Measurements from ENCODE around the gene RIMKLB.

RIMKLB gene

DNA sequence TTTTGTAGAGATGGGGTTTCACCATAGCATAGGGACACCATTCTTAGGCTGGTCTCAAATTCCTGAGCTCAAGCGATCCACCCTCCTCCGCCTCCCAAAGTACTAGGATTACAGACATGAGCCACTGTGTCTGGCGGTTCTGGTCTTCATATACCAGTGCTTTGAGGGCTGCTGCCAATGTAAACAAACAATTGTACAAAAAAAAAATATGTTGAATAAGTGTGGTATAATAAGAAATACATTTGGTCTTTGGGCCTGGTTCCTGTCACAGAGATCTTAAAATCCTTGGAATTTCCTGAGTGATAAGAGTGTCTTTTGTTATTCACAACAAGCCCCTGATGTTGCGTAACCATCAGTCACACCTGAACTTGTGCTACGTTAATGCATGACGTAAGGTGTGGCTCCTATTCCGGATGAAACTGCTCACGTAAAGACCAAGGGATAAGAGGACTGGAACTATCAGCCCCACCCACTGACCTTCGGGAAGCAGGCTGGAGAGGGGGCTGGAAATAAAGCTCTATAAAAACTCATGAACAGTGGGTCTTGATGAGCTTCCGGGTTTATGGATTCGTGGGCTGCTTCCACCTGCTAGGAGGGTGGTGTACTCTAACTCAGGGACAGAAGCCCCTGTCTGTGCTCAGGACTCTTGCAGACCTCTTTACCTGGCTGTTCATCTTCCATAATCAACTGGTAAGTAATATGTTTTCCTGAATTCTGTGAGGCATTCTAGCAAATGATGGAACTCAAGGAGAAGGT, 16.5 kb upstream of the RIMKLB start:
- in situ Hi-C loops (cut with MboI; ENCODE audit: low pct_unique_long_range_greater_than_20kb, low sequenced_read_pairs): loop anchor here (25.0 kb wide), 1 partner anchor 206 kb away; no protein-coding TSS in a partner anchor
- no peak for DNase-seq

DNA sequence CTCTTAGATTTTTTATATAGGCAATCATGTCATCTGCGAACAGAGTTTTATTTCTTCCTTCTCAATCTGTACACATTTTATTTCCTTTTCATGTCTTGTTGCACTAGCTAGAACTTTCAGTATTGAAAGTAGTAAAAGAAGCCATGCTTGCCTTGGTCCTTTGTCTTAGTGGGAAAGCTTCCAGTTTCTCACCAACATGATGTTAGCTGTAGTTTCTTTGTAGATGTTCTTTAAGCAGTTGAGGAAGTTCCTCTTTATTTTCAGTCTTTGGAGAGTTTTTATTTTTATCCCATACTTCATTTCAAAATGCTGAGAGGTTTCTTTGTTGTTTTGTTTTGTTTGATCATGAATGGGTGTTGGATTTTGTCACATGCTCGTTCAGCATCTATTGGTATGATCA, 12.7 kb upstream of the RIMKLB start:
- in situ Hi-C loops (cut with MboI; ENCODE audit: low pct_unique_long_range_greater_than_20kb, low sequenced_read_pairs): loop anchor here (25.0 kb wide), 1 partner anchor 202 kb away; no protein-coding TSS in a partner anchor
- DNase-seq: no peak

DNA sequence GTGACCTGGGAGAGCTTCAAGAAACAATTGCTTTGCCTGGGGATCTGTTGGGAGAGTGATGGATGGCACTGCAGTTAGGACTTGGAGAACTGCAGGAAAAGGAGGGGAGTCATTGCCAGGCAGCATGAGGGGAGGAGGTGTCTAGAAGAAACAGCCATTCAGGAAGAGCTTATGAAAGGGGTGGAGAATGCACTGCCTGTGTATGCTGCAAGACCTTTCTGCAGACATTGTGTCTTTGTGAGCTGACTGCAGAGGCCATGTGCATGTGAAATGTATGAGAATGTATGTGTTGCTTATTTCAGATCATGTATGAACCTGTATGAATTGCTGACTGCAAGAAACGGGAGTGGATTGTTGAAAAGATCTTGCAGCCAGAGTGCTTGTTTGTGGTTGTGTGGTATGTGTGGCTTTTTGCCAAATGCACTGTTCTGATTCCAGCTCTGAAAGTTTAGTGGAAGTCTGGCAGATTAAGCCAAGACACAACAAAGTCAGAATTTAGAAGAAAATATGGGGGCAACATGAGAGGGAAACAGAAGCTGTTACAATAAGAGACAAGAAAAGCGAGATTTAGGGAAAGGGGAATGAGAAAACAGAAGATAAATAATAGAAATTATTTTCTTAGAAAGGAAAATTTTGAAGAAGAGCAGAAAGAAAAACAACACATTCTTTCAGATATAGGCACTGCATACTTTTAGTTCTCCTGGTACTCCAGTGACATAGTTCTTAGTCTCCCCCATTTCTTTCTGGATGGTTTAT, 9.8 kb upstream of the RIMKLB start:
- in situ Hi-C loops (cut with MboI; ENCODE audit: low pct_unique_long_range_greater_than_20kb, low sequenced_read_pairs): loop anchor here (25.0 kb wide), 1 partner anchor 199 kb away; no protein-coding TSS in a partner anchor

DNA sequence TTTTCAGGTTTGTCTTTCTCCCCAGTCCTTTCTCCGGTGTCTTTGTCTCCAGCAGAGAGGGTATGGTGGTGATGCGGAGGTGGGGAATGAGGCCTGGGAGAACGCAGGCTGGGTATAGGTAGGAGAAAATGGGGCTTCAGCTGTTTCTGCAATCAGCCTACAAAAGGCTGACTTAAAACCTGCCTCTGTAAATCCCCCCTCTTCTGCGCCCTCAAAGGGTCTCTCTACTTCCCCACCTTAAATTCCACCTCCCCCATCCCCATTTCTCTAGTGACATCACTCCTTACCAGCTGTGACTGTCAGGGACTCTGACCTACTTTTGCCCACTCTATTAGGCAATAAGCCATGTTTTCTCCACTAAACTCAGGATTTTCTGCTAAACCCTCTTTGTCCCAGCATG, 8.1 kb upstream of the RIMKLB start:
- no peak for DNase-seq
- in situ Hi-C loops (cut with MboI; ENCODE audit: low pct_unique_long_range_greater_than_20kb, low sequenced_read_pairs): loop anchor here (25.0 kb wide), 1 partner anchor 198 kb away; no protein-coding TSS in a partner anchor

More for the DNA sequence above, 9.8 kb upstream of the RIMKLB start:
- peak; percentile 69 for DNase-seq

DNA sequence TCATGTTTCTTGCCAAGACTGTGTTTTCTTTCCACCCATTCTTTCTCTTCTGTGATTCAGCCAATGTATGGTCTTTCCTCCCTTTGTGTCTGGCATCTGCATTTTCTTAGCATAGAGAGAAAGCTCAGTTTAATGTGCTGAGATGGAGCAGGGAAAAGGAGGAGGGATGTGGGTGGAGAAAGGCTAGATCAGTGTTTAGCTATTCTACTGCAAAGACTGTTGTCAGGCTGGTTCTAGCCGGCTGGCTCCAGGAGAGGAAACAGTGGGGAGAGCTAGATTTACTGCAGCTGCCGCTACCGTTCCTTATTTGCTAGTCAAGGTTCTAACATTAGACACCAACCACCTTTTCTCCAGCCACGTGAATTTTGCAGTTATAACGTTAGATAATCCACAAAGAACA, 5.2 kb upstream of the RIMKLB start:
- in situ Hi-C loops (cut with MboI; ENCODE audit: low pct_unique_long_range_greater_than_20kb, low sequenced_read_pairs): loop anchor here (25.0 kb wide), 1 partner anchor 195 kb away; no protein-coding TSS in a partner anchor
- DNase-seq: peak; percentile 69

DNA sequence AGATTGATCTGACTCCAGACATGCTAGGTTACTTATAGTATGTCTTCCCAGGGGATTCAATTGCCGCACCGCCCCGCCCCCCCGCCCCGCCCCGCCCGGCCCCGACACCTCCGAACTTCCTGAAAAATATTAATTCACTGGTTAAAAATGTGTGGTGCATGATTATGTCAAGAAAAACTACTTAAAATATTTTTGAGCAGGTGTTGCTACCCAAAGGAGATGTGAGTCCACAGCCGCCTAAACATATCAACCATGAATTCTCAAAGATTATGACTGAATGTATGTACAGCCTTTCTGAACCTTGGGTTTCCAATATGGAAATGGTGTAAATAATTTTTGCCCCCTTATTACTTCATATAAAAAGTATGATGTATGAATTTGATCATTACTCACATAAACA, 2.7 kb upstream of the RIMKLB start:
- no peak for DNase-seq
- in situ Hi-C loops (cut with MboI; ENCODE audit: low pct_unique_long_range_greater_than_20kb, low sequenced_read_pairs): loop anchor here (25.0 kb wide), 1 partner anchor 192 kb away; no protein-coding TSS in a partner anchor

DNA sequence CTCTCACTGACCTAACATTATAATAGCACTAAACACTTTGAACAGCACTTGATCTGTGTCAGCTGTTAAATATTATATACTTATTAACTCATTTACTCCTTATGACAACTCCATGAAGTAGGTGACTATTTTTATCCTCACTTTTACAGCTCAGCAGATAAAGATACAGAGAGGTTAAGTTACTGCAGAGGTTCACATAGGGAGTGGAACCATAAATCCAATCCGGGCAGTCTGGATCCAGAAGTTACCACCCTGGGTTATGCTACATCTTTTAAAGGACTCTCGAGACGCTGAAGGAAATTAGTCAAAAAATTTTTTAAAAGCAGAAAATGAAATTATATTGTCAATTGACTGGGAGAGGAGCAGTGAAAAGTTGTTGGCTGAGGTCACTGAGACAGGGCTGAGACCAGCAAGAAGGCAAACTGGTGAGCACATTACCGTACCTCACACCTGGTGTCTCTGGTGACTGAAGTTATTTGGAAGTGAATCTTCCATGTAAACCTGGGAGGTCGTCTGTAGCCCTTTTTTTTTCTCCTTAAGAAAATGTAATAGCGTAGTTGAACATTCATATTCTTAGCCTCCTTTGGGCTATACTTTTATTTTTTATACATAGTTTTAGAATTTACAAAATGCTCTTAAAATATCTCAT, 1.2 kb upstream of the RIMKLB start:
- in situ Hi-C loops (cut with MboI; ENCODE audit: low pct_unique_long_range_greater_than_20kb, low sequenced_read_pairs): loop anchor here (25.0 kb wide), 1 partner anchor 191 kb away; no protein-coding TSS in a partner anchor
- no peak for DNase-seq

DNA sequence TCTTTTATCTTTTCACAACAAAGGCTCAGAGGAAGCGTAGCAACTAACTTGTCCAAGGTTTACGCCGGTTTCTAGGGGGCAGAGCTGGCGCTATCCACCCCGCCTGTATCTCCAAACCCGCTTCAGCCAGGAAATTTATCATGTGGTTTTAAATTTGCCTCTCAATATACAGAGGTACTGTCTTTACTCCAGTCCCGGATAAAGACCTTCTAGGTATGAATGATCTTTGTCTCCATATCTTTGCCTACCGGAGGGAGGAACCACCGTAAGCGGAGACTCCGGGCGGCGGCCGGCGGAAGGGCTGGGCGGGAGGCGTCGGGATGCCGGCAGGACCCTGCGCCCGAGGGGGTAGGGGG, 693 bp upstream of the RIMKLB start:
- DNase-seq: peak; percentile 61
- in situ Hi-C loops (cut with MboI; ENCODE audit: low pct_unique_long_range_greater_than_20kb, low sequenced_read_pairs): loop anchor here (25.0 kb wide), 1 partner anchor 190 kb away; no protein-coding TSS in a partner anchor

DNA sequence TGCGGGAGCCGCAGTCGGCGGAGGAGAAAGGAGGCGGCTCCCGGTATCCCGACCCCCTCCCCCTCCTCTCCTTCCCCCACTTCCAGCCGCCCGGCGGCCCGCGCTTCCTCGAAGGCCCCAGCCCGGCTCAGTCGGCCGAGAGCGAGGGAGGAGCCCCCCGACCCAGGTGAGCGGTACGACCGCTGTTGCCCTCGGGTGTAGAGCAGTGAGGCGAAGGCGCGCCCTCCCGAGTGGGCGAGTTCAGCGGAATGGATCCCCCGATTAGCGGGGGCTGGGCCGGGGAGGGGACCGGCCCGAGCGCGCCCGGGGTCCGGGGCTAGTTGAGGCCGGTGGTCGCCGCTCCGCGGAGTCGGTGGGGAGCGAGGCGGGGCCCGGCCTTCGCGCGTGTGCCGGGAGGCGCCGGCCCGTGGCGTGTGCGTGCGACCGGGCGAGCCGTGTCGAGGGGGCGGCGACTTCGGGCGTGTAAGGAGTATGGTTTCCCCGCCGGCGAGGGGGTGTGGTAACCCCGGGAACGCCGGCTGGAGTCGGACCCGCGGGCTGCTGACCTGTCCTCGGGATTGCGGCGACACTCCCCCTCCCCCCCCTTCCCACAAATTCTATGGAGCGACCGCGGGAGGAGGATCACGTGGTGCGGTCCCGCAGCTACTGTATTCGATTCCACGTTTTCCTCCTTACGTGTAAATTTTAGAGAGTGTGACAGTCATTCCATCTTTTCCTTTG, 501 bp downstream of the RIMKLB start:
- DNase-seq: no peak
- in situ Hi-C loops (cut with MboI; ENCODE audit: low pct_unique_long_range_greater_than_20kb, low sequenced_read_pairs): loop anchor here (25.0 kb wide), 1 partner anchor 189 kb away; no protein-coding TSS in a partner anchor

DNA sequence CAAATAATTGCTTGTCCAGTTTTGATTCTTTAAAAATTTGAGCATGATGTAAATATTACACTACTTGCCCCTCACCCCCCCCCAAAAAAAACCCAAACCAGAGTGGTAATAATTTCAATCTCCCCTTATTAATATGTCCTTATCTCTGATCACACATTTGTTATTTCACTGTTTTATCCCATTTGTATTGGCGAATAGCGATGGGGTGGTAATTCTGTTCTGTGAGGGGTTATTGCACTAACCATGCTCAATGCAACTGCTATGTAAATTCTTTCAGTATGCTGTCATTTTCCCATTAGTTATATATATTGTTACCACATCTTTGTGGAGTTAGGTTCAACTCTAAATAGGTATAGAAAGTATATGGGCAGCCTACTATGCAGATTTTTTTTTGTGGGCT, 1.1 kb downstream of the RIMKLB start:
- no peak for DNase-seq
- in situ Hi-C loops (cut with MboI; ENCODE audit: low pct_unique_long_range_greater_than_20kb, low sequenced_read_pairs): loop anchor here (25.0 kb wide), 1 partner anchor 188 kb away; no protein-coding TSS in a partner anchor

DNA sequence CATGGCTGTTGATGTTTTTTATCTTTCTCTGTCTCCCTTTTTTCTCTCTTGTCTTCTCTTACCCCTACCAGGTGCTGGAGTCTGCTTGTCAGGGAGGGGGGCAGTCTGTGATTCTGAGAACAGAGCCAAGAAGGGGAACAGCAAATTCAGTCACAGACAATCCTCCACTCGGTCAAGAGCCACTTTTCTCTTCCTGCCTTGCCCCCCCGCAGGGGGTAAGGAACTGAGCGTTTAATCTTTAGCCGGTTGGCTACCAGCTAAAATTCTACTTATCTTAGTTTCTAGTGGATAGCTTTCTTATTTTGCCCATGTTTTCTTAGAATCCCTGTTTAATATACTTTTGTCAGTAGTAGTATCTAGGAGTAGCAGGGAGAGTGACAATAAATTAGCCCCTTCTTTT, 1.9 kb downstream of the RIMKLB start:
- in situ Hi-C loops (cut with MboI; ENCODE audit: low pct_unique_long_range_greater_than_20kb, low sequenced_read_pairs): loop anchor here (25.0 kb wide), 1 partner anchor 188 kb away; no protein-coding TSS in a partner anchor
- DNase-seq: peak; percentile 23

DNA sequence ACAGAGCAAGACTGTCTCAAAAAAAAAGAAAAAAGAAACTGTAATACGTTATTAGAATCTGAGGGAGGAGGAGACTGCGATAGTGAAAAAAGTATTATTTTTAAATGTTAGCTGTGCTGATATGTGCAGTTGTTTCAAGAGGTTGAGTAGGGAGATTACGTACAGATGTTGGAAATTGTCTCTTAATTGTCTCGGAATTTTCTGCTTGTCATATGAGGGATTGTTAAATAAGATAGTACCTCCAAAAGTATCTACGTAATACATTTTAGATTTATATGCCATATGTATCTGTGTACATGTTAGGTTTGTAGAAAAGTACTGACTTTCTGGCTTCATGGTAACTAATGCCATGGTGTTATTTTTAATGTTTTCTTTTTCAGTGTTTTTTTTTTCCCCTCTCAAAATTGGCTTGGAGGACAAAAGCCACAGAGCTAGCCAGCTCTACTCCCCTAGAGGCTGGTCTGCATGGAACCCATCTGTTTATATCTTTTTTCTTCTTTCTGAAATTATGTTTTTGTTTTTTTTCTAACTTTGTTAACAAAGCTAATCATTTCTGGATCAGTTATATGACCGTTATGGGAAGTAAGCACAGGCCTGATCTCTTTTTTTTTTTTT, 3.4 kb downstream of the RIMKLB start:
- in situ Hi-C loops (cut with MboI; ENCODE audit: low pct_unique_long_range_greater_than_20kb, low sequenced_read_pairs): no loop called here
- DNase-seq: no peak

DNA sequence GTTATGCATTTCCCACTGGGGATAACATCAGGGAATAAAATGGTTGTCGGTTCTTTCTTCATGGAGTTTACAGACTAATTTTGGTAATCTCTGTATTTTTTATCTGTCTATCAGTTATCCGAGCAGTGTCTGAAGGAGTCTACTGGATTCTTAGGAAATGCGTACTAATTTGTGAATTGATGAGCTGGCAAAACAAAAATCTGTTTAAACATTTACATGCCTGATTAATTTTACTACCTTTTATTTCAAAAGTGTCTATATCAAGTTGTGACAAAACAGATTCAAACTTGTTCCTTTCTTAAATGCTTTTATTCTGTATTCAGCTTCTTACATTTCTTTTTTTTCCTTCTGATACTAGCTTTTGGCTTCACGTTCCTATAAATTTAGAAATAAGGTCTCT, 4.4 kb downstream of the RIMKLB start:
- no peak for DNase-seq
- in situ Hi-C loops (cut with MboI; ENCODE audit: low pct_unique_long_range_greater_than_20kb, low sequenced_read_pairs): no loop called here

DNA sequence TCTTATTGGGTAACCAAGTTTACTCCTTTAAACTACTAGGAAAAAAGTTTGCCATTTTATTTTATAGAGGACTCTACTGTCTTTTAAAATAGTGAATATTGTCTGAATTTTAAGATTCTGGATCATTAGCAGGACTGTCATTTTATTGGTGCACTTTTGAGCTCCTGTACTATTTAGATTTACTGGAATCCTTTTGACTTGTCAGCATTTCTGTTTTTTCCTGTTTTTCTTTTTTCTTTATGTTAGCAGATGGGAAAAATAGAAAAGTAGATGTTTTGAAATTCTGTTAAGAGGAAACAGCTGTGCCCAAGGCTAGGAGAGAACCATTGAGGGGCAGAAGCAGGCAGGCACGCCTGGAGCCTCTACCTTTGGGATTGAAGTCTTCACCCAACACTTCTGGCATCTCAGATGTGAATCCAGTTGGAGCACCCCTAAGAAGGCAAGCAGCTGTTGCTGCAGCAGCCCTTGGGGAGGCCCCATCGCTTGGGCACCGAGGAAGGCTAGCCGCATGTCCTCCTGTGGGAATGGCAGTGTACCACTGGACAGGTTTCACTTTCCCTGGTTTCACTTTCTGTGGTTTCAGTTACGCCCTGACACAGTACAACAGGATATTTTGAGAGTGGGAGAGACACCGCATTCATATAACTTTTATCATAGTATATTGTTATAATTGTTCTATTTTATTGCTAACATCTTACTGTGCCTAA, 11.5 kb downstream of the RIMKLB start:
- DNase-seq: no peak
- in situ Hi-C loops (cut with MboI; ENCODE audit: low pct_unique_long_range_greater_than_20kb, low sequenced_read_pairs): no loop called here

DNA sequence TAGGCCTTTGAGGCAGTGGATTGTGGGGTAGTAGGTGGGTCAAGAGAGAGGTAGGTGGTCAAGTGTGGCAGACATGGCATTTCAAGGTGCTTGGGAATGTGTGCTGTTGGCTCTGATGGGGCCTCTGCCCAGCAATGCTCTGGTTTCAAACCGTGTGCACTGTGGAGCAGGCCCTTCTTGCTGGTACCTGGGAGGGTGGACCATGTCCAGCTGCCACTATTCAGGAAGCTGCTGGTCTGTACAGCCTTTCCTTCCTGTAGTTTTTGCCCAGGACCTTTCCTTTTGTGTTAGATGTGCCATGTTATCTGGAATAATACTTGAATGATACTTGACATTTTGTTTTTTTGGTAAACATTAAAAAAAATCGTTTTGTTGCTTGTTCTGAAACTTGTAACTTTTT, 14.8 kb downstream of the RIMKLB start:
- in situ Hi-C loops (cut with MboI; ENCODE audit: low pct_unique_long_range_greater_than_20kb, low sequenced_read_pairs): no loop called here
- DNase-seq: no peak

DNA sequence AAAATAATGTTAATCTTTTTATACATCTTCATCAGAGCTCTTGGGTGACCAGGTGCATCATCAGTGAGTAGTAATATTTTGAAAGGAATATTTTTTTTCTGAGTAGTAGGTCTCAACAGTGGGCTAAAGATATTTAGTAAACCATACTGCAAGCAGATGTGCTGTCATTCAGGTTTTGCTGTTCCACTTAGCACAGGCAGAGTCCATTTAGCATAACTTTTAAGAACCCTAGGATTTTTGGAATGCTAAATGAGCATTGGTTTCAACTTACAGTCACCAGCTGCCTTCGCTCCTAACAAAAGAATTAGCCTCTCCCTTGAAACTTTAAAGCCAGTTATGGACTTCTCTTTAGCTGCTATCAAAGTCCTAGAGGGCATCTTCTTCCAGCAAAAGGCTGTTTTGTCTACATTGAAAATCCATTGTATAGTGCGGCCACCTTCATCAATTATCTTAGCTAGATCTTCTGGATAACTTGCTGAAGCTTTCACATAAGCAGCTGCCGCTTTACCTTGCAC, 24.6 kb downstream of the RIMKLB start:
- in situ Hi-C loops (cut with MboI; ENCODE audit: low pct_unique_long_range_greater_than_20kb, low sequenced_read_pairs): no loop called here
- DNase-seq: no peak

DNA sequence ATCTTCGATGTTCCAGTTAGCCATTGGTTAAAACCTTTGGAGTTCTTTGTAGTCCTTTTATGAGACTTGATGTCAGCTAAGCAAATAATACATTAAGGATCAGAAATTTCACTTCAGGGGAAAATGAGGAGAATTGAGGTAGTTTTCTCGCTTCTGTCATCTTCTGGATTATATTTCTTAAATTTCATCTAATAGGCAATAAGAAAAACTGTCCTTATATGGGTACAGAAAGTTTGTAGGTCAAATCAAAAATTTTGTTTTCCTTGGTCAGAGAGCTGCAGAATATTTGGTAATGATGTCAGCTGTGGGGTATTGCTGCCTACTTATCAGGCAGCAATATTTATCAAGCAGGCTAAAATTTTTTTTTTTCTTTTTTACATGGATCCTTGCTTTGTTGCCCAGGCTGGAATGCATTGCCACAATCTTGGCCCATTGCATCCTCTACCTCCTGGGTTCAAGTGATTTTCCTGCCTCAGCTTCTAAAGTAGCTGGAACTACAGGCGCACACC, 37.1 kb downstream of the RIMKLB start:
- in situ Hi-C loops (cut with MboI; ENCODE audit: low pct_unique_long_range_greater_than_20kb, low sequenced_read_pairs): no loop called here

DNA sequence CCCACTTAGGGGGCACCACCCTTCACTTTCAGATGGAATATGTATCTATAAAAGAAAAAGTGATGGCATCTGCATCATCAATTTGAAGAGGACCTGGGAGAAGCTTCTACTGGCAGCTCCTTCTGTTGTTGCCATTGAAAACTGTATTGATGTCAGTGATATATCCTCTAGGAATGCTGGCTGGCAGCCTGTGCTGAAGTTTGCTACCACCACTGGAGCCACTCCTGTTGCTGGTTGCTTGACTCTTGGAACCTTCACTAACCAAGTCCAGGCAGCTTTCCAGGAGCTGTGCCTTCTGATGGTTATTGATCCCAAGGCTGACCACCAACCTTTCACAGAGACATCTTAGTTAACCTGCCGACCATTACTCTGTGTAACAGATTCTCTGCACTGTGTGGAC, 44.7 kb downstream of the RIMKLB start:
- in situ Hi-C loops (cut with MboI; ENCODE audit: low pct_unique_long_range_greater_than_20kb, low sequenced_read_pairs): no loop called here
- DNase-seq: no peak

More for the DNA sequence above, 37.1 kb downstream of the RIMKLB start:
- DNase-seq: no peak
